Activated CD4-positive, alpha-beta T cell treated with anti-CD3 and anti-CD28 coated beads for 4 hours (primary cell): ENCODE data around the gene VEGFA.
"Not testable (repeated sequence)": the region's sequence is repeated elsewhere in the genome, so short reads cannot be mapped to it uniquely, and the experiment has no call there.

Experiments used
- DNase-seq, 2 donors: peaks; one replicate each; pipeline ENCODE4 v3.0.0-alpha.2; 2020

VEGFA gene

DNA sequence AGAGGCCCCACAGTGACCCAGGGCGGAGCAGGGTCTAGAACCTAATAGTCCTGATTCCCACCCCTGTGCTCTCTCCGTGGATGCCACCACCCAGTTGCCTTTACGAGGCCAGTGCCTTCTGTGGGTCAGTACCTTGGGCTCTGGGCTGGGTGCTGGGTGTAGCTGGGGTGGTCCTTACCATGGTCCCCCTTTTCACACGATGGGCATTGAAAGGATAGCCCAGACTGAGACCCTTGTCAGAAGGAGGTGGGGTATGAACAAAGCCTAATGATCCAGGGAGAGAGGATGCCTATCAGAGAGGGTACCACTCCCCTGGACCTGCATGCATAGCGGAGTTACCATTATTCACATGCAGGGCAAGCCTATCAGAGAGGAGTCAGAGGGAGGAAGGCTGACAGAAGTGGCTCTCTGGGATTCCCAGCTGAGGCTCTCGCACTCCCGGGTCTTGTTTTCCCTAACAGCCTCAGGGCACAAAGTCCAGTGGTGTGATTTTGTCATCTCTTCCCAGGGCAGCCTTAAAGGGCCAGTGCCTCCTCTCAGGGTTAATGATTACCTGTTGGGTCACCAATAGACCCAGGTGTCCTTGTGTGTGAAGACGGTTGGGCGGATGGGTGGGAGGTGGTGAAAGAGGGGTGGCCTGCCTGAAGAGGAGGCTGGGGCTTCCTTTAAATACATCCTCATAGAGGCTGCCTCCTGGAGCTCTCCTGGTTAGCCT is 36.2 kb downstream of the VEGFA start:
- no peak for DNase-seq

GRCh38 chr6:43806758-43807227 is 36.8 kb downstream of the VEGFA start:
- DNase-seq = no peak

DNA sequence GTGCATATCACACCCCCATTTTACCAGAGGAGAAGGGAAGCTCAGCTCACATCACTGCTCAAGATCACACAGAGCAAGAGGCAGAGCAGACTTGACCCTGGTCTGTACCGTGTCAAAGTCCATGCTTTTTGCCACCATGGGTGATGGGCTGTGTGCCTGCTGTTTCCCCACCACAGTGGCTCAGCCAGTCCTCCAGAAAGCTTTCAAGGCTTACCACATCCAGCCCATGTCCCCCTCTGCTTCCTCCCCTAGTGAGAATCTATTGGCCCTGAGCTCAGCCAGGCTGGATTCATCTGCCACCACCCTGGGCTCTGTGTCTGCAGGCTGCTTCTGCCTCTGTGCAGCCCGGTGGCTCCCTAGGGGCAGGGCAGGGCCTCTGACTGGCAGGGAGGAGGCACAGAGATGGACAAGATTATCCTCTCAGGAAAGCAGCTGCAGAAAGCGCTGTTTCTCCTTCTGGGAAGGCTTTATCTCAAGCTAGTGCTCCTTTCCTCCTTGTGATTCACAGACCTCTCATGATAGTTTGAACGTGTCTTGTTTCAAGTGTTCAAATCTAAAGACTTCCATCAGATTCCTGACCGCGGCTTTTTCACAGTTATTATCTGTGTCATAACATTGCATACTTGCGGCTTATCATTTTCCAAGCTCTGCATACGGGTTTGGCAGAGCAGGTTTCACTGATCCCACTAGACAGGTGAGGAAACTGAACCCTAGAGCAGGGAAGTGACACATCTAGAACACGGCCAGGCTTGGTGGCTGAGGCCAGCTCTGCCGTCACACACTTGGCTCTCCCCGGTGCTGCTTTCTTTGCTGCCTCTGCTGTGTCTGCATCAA is 37.4 kb downstream of the VEGFA start:
- no peak for DNase-seq

GRCh38 chr6:43808412-43808811 is 38.4 kb downstream of the VEGFA start:
- DNase-seq = no peak

- no peak for DNase-seq
These were observed 39.6 kb downstream of the VEGFA start for GRCh38 chr6:43809417-43810305.

DNA sequence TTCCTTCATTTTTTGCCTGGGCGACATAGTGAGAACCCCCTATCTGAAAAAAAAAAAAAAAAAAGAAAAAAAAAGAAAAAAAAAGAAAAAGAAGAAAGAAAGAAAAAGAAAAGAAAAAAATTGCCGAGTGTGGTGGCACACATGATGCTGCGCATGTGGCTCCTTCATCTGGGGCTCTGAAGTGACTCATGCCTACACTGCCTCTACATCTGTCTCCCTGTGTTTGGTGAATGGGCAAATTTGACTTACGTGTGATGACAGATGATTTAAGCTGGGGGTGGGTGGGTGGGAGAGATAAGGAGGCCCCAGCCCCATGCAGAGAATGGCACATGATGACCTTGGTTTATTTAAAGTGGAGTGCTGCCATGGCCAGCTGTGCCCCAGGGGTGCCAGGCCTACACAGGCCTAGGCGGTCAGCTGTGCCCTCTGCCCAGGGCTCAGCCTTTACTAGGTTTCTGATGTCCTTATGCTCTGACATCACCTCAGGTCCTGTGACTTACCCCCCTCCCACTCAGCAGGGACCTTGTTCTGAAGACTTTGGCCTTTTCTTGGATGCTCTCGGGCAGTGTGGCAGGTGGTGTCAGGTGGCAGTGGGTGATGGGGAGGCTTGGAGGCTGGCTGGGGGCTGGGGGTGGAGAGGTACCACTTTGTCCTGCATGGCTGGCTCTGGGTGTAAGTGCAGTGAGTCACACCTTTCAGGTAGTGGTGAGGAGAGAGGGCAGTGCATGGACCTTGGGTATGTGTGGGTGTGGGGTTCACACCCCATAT is 41.1 kb downstream of the VEGFA start:
- no peak for DNase-seq

DNA sequence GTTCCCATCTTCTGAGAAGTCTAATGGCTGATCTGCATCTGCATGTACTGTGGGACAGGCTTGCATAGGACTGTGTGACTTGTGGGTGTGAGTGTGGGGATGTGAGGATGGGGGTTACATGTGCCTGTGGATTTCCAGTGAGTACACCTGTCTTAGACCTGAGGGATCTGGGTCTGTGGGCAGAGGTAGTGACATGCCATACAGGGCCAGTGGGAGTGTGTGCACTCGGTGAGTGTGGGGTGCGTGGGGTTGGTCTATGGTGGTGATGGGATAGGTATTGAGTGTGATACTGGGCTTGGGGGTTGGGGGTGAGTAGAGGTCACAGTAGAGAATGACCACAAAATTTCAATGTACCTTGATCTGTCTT is 41.7 kb downstream of the VEGFA start:
- no peak for DNase-seq

DNA sequence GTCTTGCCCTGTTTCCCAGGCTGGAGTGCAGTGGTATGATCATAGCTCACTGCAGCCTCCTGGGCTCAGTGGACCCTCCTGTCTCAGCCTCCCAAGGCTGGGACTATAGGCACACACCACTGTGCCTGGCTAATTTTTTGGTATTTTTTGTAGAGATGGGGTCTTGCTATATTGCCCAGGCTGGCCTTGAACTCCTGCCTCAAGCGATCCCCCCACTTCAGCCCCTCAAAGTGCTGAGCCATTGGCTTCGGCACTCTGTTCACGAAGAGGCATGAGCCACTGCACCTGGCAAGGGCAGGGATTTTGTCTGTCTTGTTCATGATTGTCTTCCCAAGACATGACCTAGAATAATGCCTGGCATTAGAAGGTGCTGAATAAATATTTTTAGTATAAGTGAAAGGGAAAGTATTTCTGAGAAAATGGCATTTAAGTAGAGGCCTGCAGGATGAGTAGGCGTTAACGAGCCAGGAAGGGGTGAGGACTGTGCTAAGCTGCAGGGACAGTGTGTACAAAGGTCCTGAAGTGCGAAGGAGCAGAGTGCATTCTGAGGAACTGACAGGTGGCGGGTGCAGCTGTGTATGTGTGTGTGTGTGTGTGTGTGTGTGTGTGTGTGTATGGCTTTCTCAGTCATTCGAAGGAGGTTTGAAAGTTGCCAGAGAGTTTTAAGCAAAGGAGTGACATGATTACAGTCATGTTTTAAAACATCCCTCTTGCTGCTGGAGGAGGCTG is 43.0 kb downstream of the VEGFA start:
- no peak for DNase-seq

DNA sequence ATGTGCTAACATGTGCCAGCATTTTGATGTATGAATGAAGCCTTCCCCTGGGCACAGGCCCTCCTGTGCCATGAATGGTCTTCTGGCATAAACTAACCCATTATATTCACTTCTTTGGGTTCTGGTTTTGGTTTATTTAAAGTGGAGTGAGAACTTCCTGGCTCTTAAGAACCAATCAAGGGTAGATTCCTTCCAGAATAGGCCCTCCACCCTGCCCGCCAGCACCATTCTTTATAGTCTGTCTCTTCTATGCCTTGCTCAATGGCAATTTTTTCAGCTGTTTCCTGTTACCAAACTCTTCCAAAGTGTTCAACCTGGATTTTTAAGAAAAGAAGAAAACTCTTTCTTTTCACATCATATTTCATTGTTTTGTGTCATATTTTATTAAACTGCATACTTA is 44.1 kb downstream of the VEGFA start:
- DNase-seq = no peak

DNA sequence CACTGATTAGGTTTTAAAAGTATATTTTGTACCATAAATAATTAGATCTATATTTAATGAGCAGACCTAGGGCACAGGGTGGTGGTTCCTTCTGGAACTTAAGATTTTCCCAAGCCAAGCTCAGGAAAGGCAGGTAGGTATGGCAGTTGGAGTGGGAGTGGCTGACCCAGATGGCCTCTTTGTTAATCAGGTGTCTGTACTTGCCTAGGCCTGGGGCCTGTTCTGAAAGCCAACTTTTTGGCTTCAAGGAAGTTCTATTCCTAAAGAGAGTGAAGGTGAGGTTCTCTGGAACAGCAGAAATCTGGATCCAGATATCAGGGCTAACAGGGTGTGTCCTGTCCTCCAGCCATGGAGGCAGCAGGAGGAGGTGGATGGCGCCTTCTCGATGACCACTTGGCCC is 44.9 kb downstream of the VEGFA start:
- DNase-seq = no peak

DNA sequence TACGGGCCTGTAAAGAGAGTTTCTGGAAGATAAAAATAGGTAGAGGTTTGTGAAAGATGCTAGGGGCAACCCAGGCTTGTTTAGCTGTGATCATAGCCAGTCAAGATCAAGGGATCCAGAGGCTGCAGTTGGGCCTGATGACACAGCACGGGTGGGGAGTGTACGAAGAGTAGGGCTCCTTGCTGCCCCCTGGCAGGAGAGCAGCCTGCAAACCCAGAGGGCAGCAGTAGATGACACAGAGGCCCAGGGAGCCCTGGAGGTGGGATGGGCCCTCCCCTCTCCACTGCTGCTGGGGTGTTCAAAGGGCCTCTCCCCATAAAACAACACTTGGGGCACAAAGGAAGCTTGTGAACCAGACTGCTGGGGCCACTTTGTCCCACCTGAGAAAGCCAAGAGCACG is 47.2 kb downstream of the VEGFA start:
- peak; percentile 12 to 23 for DNase-seq

GRCh38 chr6:43818973-43819372 is 49.0 kb downstream of the VEGFA start:
- not testable (repeated sequence) for DNase-seq

- no peak for DNase-seq
These were observed 49.9 kb downstream of the VEGFA start for GRCh38 chr6:43819958-43820357.

GRCh38 chr6:43820486-43820885 is 50.5 kb downstream of the VEGFA start:
- DNase-seq = no peak

GRCh38 chr6:43821101-43821886 is 51.3 kb downstream of the VEGFA start:
- no peak for DNase-seq

DNA sequence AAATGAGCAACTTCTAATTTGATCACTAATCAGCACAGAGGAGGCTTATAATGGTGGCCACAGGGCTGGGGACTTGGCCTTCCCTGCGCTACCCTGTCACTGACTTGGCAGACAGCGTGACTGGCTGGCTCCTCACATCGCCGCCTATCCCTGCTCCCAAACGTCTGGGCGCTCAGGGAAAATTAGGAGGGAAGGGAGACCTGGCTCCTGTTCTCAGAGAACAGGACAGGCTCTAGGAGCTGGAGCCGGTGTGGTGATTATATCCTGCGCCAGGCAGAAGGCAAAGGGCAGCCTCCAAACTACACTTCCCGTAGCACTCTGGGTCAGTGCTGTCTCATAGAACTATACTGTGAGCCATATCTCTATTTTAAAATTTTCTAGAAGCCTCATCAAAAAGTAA is 53.4 kb downstream of the VEGFA start:
- no peak for DNase-seq

- DNase-seq = no peak
These were observed 54.1 kb downstream of the VEGFA start for GRCh38 chr6:43823879-43824702.

GRCh38 chr6:43824703-43825064 is 54.7 kb downstream of the VEGFA start:
- DNase-seq = no peak

- DNase-seq = no peak
These were observed 55.4 kb downstream of the VEGFA start for GRCh38 chr6:43825187-43826115.
